Left lung (tissue), 10 donors: ENCODE data around the gene ASXL2. TPM values are rescaled to one million over a fixed set of nuclear protein-coding genes. Genes with fewer than 3 reads are reported as not detected.
A peak's percentile ranks its signal among the peaks of the same experiment; 100 is the strongest.

ENCODE experiments used
- ATAC-seq: fragments of 200-7000 bp; cut with Tn5 transposase; one replicate; pipeline ENCODE4 v1.9.1; 2020; ENCODE audit warnings: moderate library complexity
- DNase-seq, 4 donors: peaks; one replicate each; pipeline ENCODE4 v3.0.0-alpha.2; 2013 to 2020
- H3K27ac ChIP-seq, 2 donors: fragments of 200-600 bp; sonication (generic) in 1 of 2; one replicate each; pipeline versions ENCODE4 v1.5.0 to v1.8.0; 2020 to 2021
- H3K27me3 ChIP-seq, 2 donors: fragments of 200-600 bp; sonication (generic) in 1 of 2; one replicate each; pipeline versions ENCODE4 v1.5.0 to v1.8.0; 2020 to 2021
- H3K36me3 ChIP-seq, 2 donors: fragments of 200-600 bp; sonication (generic) in 1 of 2; one replicate each; pipeline versions ENCODE4 v1.5.0 to v1.8.0; 2020 to 2021
- H3K4me1 ChIP-seq, 2 donors: fragments of 200-600 bp; one replicate each; pipeline ENCODE4 v1.8.0; 2021
- H3K4me3 ChIP-seq, 2 donors: fragments of 200-600 bp; sonication (generic) in 1 of 2; one replicate each; pipeline versions ENCODE4 v1.5.0 to v1.8.0; 2020 to 2021; ENCODE audit warnings: mild to moderate bottlenecking in 1 of 2
- H3K9me3 ChIP-seq, 2 donors: fragments of 200-600 bp; sonication (generic) in 1 of 2; one replicate each; pipeline versions ENCODE4 v1.5.0 to v1.8.0; 2020 to 2021
- intact Hi-C, 2 donors: fragments of 100-400 bp; cut with DNase I; formaldehyde crosslinking; loops; one replicate each; pipeline versions ENCODE4 v1.11.2 to v1.14.2; 2022
- polyA plus RNA-seq, 6 donors: library from polyadenylated mRNA; unstranded; fragments of 120-200 nt; gene quantifications; one replicate each; pipeline ENCODE4 v1.2.1, GENCODE V29; 2013; ENCODE audit not compliant: insufficient read length in 6 of 6
- total RNA-seq, 2 donors: library from RNA; stranded (reverse); fragmentation: NEBNext Ultra II Directional; extraction: Animal tissue kit (Norgen Biotek cat#: 25700); gene quantifications; one replicate each; pipeline ENCODE4 v1.2.1, GENCODE V29; 2021
- TF ChIP-seq, protein P1 (sequence below), 2 donors: fragments of 200-600 bp; sonication (generic) in 1 of 2; IDR thresholded peaks; one replicate each; pipeline versions ENCODE4 v1.5.0 to v1.8.0; 2021; ENCODE audit warnings: antibody characterized with exemption in 2 of 2
- donor health status: DM: no; HTN: yes; CAD: no.
- donor health status: DM: no; HTN: no; CAD: no.

The ASXL2 gene
- total and polyA plus RNA-seq, 8 donors = 17.7 to 33.4 (median 19.4) TPM

DNA sequence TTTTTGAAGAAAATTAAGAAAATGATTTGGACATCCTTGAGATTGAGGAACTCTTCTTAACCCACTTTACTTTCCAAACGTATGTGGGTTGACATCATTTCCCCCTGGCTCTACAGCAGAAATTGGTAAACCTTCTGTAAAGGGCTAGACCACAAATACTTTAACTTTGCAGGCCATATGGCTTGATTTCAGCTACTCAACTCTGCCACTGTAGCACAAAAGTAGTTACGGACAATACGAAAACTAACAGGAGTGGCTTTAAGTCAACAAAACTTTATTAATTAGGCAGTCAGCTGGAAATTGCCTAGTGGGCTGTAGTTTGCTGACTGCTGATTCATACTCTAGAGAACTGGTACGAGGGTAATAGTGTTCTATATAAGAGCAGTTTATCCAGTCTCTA is 121.8 kb downstream of the ASXL2 start:
- Histone ChIP-seq H3K4me3 (no peak overlapping the region), H3K36me3 (peaks cover 0 to 64% of the 10 kb centered on the region in 2 donors), H3K27me3 (no peaks in the 10 kb centered on the region), H3K9me3 (no peaks in the 10 kb centered on the region), H3K4me1 (peaks cover 0 to 13% of the 10 kb centered on the region in 2 donors), H3K27ac (peak overlapping the region in 1 of 2 donors; percentile 78)
- intact Hi-C loops = no loop called here
- DNase-seq (no peak), ATAC-seq (peak; percentile 46)
- TF ChIP-seq, protein P1, sequence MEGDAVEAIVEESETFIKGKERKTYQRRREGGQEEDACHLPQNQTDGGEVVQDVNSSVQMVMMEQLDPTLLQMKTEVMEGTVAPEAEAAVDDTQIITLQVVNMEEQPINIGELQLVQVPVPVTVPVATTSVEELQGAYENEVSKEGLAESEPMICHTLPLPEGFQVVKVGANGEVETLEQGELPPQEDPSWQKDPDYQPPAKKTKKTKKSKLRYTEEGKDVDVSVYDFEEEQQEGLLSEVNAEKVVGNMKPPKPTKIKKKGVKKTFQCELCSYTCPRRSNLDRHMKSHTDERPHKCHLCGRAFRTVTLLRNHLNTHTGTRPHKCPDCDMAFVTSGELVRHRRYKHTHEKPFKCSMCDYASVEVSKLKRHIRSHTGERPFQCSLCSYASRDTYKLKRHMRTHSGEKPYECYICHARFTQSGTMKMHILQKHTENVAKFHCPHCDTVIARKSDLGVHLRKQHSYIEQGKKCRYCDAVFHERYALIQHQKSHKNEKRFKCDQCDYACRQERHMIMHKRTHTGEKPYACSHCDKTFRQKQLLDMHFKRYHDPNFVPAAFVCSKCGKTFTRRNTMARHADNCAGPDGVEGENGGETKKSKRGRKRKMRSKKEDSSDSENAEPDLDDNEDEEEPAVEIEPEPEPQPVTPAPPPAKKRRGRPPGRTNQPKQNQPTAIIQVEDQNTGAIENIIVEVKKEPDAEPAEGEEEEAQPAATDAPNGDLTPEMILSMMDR (IDR thresholded peaks at IDR 0.05) = no peak

DNA sequence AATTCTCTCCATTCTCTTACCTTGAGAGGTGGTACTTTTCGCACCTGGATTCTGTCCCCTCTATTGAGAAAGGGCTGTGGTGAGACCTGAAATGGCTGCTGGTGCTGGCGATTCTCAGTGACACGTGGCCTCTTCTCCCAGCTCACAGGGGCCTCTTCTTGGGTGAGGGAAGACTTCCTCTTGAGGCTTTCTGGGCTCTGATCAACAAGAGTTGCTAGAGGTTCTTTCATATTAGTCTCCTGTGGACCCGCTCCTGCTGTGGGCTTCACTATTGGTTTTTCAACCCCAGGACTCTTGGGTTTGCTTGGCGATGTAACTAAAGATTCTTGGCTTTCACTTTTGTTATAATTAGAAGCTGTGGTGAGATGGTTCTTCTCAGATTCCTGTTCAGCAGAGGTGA is 128.6 kb downstream of the ASXL2 start:
- no peak for ATAC-seq
- no peaks in the 10 kb centered on the region for H3K9me3 ChIP-seq
- intact Hi-C loops = no loop called here
- H3K4me1 ChIP-seq = no peaks in the 10 kb centered on the region
- no peak overlapping the region for H3K27ac ChIP-seq
- TF ChIP-seq, protein P1 (IDR thresholded peaks at IDR 0.05) = no peak
- no peak for DNase-seq
- no peaks in the 10 kb centered on the region for H3K27me3 ChIP-seq
- H3K36me3 ChIP-seq = peaks cover 4 to 81% of the 10 kb centered on the region in 2 donors
- no peak overlapping the region for H3K4me3 ChIP-seq

DNA sequence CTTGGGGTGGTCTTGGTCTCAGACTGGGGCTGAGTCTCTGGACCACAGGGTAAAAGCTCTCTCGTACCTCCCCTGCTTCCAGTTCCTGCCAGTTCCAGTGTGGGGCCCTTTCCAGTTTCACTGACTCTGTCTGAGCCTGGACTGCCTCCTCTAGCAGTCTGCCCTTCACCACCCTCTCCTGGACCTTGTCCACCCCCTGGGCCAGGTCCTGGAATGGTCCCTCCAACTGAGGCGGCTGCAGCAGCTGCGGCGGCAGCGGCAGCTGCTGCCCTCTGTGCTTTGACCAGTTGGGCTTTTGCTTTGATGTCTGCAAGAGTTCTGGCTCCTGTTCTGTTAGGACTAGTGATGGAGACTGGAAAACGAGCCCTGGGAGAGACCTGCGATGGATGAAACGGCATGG is 134.2 kb downstream of the ASXL2 start:
- H3K9me3 ChIP-seq = no peaks in the 10 kb centered on the region
- H3K27me3 ChIP-seq = no peaks in the 10 kb centered on the region
- no peak for DNase-seq
- ATAC-seq = no peak
- peaks cover 0 to 15% of the 10 kb centered on the region in 2 donors for H3K4me1 ChIP-seq
- H3K4me3 ChIP-seq = no peak overlapping the region
- H3K36me3 ChIP-seq = peaks cover 0 to 59% of the 10 kb centered on the region in 2 donors
- intact Hi-C loops = no loop called here
- no peak overlapping the region for H3K27ac ChIP-seq
- TF ChIP-seq, protein P1 (IDR thresholded peaks at IDR 0.05) = no peak

DNA sequence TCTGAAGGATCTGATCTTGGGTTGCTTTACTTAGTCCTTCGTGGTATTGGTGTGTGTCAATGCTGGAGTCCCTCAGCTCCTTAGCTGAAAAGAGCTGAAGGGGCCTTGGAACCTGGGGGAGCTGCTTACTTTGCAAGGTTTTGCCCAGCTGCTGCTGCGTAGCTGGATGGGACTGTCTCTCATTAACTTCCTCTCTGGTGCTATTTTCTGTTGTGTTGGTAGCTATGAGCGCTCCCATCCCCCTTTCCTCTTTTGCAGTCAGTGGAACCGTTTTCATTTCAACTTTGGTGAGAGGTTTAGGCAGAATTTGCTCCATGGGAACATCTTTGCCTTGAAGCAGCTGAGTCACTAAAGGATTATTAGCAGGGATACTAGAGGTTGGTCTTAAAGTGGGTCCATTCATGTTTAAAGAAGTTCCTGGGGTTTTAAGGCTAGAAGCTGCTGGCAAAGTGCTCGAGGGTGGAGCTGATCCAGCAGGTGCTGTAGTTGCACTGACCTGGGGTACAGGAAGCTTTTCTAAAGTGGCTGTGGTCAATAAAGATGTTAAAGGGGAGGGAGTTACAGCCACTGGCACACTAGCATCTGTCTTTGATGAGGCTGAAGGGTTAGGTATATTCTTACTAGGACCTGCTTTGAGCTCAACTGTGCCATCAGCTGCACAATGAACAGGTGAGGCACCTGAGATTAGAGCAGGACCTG is 135.0 kb downstream of the ASXL2 start:
- H3K27ac ChIP-seq = no peak overlapping the region
- no peaks in the 10 kb centered on the region for H3K27me3 ChIP-seq
- TF ChIP-seq, protein P1 (IDR thresholded peaks at IDR 0.05) = no peak
- no peak for DNase-seq
- H3K36me3 ChIP-seq = peaks cover 0 to 51% of the 10 kb centered on the region in 2 donors
- H3K9me3 ChIP-seq = no peaks in the 10 kb centered on the region
- no peak overlapping the region for H3K4me3 ChIP-seq
- intact Hi-C loops = no loop called here
- peaks cover 0 to 15% of the 10 kb centered on the region in 2 donors for H3K4me1 ChIP-seq
- ATAC-seq = no peak

DNA sequence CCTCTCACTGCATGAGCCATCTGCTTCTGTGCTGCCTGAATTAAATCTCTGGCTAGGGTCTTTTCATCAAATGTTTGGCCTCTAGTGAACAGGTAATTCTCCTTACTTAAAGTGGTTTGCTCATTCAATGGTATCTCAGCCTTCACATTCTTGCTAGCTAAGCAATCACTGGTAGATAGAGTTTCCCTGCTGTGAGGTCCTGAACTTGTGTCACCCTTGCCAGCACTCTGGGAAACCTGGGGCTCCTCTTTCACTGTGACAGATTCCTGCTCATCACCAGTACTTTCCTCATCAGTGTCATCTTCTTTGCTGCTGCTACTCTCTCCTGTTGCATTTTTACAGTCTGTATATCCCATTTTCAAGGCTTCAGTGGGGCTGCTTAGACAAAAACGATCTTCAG is 135.8 kb downstream of the ASXL2 start:
- Histone ChIP-seq H3K27ac (no peak overlapping the region), H3K27me3 (no peaks in the 10 kb centered on the region), H3K4me1 (peaks cover 0 to 15% of the 10 kb centered on the region in 2 donors), H3K4me3 (no peak overlapping the region), H3K36me3 (peaks cover 0 to 44% of the 10 kb centered on the region in 2 donors), H3K9me3 (no peaks in the 10 kb centered on the region)
- no peak for DNase-seq
- intact Hi-C loops = no loop called here
- no peak for ATAC-seq
- TF ChIP-seq, protein P1 (IDR thresholded peaks at IDR 0.05) = no peak
